ENCODE results near the gene ATP10A. TPM values are rescaled to one million over a fixed set of nuclear protein-coding genes. Genes with fewer than 3 reads are reported as not detected.
A peak's percentile ranks its signal among the peaks of the same experiment; 100 is the strongest.
"Not testable (repeated sequence)": the region's sequence is repeated elsewhere in the genome, so short reads cannot be mapped to it uniquely, and the experiment has no call there.

Gene ATP10A
- polyA plus RNA-seq, 12 donors = 1.6 to 4.5 (median 2.7) TPM; not detected in 2

DNA sequence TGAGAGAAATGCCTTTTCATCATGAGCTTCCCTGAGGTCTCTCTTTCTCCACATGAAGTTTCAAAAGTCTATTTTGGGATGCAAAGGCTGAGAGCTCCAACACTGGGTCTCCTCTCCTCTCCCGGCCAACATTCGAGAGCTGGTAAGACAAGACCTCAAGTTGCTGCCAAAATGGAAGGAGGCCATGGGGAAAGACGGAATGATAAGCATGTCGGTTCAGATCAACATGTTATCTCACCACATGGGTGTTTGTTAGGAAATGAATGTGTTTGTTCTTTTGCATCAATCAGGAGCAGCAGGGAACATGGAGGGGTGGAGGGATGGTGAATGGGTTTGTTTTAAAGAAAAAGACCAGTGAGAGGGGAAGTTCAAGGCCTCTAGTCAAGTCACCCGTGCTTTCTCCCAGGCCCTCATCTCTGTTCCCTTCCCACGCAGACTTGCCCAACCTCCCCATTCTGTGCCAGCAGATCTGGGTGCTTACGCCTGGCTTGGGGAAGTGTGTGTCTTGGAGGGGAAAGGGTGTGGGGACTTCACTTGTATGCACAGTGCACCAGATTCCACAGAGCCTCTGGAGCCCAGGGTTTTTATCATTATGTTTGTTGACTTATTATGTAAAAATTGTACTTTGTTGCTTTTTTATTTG lies 23.5 kb upstream of the ATP10A start:
- no peak for DNase-seq

DNA sequence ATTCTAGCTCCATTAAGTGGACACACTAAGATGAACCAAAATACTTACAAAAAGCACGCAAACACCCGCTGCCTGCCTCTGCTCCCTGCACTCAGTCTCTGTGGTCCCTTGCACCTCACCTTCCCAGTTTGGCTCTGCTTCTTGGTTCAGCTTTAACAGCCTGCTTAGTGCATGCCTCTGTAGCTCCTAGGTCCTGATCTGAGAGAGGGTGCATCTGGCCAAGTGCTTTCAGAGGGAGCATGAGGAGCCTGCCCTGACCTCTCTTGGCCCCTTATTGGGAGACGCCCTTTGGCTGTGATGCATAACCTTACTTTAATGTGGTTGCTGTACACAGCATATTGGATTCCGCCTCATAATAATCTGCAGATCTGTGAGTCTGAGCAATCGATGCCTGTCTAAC lies 21.2 kb upstream of the ATP10A start:
- DNase-seq = no peak

DNA sequence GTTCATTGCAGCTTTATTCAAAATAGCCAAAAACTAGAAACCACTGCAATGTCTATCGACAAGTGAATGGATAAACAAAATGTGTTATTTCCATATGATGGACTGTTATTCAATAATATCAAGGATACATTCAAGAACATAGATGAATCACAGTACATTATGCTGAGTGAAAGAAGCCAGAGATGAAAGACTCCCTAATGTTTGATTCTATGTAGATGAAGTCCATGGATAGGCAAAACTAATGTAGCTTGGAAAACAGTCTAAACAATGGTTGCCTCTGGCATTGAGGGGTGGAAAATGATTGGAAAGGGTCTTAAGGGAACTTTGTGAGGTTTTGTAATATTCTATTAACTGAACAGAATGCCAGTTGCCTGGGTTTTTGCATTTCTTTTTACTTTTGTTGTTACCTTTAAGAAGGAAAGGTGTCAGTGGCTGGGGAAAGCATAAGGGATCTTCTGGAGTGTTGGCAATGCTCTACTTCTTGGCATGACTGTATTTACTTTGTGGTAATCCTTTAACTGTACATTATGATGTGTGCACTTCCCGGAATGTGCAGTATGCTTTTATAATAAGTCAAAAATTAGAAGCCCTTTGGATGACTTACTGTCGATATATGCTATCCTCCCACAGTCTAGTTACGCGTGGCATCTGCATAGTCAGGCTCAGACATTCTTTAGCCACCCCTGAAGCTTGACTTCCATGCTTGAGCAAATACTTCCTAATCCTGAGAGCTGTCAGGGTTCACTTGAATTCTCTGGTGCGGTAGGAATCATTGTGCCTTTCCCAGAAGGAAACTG lies 20.5 kb upstream of the ATP10A start:
- DNase-seq = no peak

DNA sequence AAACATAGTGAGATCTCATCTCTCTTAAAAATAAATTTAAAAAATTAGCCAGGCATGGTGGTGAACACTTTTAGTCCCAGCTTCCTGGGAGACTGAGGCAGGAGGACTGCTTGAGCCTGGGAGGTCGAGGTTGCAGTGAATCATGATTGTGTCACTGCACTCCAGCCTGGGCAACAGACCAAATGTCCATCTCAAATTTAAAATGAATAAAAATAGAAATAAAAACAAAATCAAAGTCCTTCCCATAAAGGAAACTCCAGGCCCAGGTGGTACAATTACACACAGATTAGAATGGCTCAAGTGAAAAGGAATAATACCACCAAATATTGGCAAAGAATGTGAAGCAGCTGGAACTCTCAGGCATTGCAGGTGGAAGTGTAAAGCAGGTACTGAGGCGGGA lies 19.3 kb upstream of the ATP10A start:
- DNase-seq = no peak

DNA sequence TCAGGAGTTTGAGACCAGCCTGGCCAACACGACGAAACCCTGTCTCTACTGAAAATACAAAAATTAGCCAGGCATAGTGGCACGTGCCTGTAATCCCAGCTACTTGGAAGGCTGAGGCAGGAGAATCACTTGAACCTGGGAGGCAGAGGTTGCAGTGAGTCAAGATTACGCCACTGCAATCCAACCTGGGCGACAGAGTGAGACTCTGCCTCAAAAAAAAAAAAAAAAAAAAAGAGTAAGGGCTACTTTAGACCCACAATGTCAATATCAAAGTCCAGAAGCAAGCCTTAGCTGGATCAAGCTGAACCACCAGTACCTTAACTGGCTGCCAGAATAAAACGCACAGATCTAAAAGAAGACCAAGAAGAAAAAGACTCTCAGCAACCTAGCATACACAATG lies 17.8 kb upstream of the ATP10A start:
- DNase-seq = not testable (repeated sequence)

DNA sequence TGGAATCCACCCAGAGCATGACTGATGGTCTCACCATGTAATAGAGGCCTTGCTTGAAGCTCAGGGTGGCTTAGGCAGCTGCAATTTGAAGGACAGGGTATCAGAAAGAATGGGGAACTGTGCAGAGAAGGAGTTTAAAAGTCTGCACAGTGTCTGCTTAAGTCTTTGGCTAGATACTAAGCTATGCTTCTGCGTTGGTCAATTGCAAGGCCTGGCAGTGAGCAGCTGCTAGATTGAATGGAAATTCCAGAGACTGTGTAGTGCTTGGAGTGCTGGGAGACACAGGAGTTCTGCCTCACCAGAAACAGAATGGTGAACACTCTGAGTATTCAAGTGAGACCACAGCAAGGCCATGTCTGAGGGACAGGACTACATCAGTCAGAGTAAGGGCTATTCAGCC lies 17.3 kb upstream of the ATP10A start:
- DNase-seq = no peak

DNA sequence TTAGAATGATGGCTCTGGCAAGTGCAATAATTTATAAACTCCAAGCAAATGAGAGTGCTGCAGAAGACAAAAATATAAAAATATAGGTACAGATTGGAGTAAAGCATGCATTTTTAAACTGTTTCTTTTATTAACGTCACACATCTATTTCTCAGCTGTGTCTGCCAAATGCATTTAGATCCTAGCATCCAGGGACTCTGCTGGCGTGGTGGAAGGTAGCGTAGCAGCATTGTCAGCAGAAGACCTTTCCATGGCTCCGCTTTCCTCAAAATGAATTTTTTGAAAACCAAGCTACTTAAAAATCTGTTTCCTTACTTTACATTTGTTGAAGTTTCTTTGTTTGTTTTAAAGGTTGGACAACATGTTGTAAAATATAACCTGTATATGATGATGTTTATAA lies 16.3 kb upstream of the ATP10A start:
- DNase-seq = peak; percentile 60

DNA sequence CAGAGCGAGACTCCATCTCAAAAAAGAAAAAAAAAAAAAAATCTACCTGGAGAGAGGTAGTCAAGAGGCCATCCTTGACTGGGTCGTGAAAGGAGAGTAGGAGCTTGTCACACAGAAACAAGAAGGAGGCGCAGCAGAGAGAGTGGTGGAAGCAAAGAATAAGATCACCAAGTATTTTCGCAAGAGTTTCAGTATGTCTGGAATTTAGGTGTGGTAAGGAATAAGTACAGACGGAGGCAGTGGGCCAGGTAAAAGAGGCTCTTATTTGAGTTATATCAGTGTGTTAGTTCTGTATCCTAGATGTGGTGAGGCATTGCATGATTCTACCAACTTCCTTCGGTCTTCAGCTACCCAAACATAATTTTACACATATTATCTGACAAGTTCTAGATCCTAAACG lies 14.6 kb upstream of the ATP10A start:
- DNase-seq = no peak

DNA sequence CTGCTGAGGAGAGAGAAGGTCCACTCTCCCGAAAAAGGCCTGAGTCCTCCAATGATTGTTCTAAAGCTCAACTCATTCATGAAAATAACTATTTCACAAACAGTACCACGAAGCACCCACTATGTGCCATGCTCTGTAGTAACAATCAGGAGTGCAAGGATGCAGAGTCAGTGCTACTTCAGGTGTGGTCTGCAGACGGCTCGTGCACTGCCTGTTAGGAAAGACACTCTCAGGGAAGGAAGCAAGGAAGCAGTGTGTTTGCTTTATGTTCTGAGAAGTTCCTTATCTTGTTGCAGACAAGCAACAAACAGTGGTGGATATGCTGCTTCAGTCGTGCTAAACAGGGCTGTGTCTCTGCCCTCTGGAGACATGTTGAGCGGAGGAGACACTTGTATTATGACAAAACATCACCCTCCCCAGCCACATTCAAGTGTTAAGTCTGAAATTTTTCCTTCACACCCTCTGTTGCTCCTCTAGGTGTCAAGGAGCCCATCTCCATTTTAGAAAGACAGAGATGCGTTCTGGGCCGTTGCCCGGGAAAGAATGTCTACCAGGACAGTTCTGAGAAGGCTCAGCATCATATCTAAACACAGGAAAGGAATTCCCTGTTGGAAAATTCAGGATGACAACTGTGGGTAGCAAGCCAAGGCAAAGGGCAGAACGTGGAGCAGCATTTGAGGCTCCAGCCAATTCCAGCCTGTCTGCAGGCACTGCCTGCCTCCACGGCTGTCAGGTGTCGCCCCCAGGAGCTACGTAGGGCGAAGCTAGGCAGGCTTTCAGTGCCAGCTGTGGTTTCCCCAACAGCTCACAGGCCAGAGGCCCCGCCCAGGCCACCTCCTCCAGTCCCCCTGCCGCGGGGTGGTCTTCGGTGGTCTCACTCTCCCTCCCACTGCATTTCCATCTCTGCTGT lies 13.4 kb upstream of the ATP10A start:
- DNase-seq = no peak

DNA sequence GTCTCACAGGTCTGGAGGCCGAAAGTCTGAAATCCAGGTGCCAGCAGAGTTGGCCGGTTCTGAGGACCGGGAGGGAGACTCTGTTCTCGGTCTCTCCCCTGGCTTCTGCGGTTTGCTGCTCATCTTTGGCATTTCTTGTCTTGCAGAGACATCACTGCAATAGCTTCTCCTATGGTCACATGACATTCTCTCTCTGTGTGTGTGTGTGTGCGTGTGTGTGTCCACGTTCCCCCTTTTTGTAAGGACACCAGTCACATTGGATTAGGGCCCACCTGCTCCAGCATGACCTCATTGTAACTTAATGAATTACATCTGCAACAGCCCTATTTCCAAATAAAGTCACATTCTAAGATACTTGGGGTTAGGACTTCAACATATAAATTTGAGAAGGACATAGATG lies 12.4 kb upstream of the ATP10A start:
- no peak for DNase-seq

DNA sequence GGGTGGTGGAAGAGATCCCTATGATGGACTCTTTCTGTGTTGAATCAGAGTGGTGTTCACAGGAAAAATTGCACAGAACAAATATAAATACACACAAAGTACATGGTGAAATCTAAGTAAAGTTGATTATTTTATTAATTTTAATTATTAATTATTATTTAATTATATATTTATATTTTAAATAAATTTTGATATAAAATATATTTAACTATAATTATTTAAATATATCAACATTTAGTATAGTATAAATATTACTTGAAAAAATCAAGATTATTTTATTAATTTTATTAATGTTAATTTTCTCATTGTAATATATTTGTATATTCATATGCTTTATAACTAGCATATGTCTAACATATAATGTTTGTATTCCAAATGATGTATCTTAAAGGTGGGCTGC lies 11.3 kb upstream of the ATP10A start:
- DNase-seq = no peak

DNA sequence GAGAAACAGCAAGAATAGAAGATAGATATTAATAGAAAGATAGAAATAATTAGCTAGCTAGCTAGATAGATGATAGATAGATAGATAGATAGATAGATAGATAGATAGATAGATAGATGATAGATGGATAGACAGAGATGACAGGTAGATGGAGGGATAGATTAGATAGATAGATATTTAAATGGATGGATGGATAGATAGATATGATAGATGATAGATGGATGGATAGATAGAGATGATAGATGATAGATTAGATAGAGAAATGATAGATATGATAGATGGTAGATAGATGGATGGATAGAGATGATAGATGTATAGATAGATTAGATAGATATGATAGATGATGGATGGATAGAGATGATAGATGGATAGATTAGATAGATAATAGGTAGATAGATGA lies 8.3 kb upstream of the ATP10A start:
- DNase-seq = no peak

DNA sequence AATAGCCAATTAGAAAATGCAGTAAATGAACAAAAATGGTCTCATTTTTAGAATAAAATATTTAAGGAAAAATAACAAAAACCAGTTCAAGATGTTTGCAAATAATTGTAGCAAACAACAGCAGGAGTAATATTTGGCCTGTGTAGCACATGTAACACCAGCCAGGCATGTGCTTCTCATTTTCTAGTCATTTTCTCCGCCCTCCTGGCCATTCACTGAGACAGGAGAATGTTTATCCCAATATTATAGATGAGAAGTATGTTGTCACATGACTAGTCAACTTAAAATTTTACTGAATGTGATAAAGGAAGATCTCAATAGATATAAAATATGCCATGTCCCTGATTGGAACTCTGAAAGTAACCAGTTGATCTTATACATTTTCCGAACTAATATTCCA lies 7.8 kb upstream of the ATP10A start:
- DNase-seq = no peak

DNA sequence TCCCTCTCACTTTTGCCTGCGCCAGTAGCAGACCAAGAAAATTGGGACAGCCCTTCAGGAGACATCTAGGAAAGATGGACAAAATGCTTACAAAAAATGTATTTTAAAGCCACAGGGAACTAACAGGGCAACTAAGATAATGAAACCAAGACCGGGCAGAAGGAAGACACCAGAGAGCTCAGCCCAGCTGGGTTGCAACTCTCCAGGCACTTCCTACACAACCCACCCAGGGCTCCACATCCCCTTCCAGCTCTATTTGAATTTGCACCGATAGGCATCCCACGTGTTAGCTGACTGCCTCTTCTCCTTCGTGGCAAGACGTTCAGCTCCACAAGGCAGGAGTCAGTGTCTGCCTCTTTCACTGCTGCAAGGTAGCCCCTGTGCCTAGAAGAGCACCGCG lies 6.6 kb upstream of the ATP10A start:
- no peak for DNase-seq

DNA sequence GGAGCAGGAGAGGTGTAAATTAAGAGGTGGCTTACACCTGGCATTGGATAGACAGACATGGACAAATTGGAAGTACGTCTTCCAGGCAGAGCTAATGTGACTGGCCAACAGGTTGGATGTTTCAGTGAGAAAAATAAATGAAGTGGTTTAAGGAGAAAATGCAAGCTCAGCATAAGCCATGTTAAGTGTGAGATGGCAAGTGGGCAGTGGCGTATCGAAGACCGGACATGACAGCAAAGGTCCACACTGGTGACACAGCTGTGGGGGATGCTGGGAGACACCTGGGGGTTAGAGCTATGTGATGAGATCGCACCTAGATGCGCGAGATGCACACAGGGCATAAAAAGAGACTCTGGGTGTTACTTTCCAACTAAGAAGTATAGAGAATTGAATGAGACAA lies 3.7 kb upstream of the ATP10A start:
- no peak for DNase-seq

DNA sequence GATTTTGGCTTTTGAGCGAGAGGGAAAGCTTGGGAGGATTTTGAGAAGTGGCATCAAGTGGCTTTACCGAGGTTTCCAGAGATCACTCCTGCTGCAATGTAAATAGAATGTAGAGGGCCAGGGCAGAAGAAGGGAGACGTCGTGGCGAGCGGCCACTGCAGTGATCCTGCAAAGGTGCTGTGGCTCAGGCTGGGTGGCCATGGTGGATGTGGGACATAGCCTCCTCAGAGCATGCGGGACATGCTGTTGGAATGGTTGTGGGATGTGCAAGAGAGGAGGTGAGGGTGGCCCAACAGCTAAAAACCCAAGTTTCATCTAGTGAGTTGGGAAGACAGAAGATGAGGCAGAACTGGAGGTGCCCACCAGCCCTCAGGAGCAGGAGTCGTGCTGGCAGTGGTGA lies 3.1 kb upstream of the ATP10A start:
- no peak for DNase-seq

DNA sequence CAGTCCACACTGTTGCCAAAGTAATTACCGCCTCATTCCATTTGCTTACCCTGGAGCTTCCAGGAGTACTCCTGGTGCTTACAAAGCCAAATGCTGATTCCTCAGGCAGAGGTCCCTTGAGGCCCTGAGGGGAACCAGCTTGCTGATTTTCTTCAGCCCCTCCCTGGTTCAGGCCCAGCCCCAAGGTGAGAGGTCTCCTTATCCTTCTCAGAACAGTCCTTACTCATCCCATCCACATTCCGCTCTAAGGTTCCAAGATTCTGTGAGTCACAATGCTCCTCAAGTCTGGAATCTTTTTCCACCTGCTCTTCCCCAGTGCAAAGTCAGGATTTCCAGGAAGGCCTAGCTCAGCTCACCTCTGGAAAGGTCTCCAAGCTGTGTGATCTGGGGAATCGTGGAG lies 1.8 kb upstream of the ATP10A start:
- no peak for DNase-seq

DNA sequence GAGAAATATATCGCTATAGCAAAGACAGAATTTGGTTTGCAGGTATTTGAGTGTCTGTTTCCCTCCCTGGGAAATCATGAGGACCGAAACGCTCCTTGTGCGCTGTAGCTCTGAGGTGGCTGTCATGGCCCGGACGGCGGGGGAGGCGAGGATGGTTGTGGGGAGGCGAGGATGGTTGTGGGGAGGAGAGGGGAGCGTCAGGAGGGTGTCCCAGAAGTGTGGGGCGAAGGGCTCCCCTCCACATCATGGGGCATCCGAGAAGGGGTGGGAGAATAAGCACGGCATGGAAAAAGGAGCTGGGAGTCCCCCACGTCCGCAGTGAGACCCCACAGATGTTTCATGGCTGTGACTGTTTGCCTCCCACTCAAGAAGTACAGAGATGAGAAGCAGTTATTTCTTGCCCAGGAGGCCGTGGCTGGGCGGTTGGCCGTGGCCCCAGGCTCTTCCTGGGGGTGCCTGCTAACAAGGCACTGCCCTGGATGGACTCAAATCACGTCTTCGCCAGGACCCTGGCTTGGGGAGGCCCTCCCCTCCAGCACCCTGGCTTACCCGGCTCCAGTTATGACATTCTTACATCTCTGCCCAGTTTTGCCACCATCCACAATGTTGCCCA lies 947 bp upstream of the ATP10A start:
- no peak for DNase-seq

DNA sequence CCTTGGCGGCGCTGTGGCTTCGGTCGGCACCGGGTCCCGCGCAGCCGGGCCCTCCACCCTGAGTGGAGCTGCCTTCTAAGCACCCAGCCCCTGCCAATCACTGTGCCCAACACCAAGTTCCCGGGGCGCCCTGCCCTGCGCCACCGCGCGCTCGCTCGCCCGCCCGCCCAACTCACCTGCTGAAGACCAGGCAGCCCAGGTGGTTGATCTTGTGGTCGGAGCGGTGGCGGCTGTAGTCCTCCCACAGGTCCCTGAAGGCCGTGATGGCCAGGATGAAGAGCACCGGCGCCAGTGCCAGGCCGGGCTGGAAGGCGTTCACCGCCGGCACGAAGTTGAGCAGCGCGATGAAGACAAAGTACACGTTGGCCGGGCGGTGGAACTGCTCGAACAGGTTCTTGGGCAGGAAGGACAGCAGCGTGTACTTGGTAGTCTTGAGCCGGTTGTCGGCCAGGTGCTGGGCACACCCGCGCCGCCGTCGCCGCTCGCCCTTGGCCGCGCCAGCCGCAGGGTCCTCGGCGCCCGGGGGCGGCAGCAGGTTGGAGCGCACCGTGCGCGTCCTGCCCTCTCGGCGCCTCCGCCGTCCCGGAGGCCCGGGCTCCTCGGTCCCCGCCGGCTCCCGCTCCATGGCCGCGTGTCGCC lies 536 bp downstream of the ATP10A start:
- no peak for DNase-seq

DNA sequence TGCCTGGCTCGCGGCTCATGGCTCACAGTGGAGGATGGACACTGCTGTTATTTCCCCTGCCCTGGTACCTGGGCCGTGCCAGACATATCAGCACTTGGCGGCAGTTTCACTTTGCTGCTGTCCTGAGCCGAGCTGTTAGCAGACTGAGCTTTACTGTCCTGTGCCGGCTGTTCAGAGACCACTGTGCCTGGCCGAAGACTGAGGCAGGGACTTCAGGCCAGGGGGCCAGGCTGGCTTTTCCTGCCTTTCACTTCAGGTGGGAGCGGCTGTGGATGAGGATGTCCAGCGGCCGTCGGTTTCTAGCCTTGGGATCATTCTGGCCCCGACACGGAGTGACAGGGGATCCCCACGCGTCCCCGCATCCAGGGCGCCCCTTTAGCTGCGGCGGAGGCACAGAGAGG lies 1.1 kb downstream of the ATP10A start:
- DNase-seq = no peak
